NB4 (cell line): ENCODE measurements around the gene SMIM1.

ENCODE experiments used
- CTCF ChIP-seq: IDR thresholded peaks from one replicate; pipeline ENCODE4 v1.5.1; 2012; ENCODE audit warnings: low read depth, low read length
- MAX ChIP-seq: IDR thresholded peaks from 2 replicates; pipeline ENCODE4 v1.6.1; 2011; ENCODE audit warnings: low read depth, low read length
- POLR2A ChIP-seq: IDR thresholded peaks from 2 replicates; pipeline ENCODE4 v1.6.1; 2011; ENCODE audit warnings: mild to moderate bottlenecking; ENCODE audit not compliant: insufficient read length; ENCODE audit errors: extremely low read depth

GRCh38 chr1:3790500-3790923 lies 18.0 kb downstream of the SMIM1 start:
- TF ChIP-seq CTCF (no peak), POLR2A (no peak), MAX (no peak)
